HG02840 (cell line): ENCODE data around the gene POTEM.
"Not testable (repeated sequence)": the region's sequence is repeated elsewhere in the genome, so short reads cannot be mapped to it uniquely, and the experiment has no call there.

Experiments
- ATAC-seq: cut with Tn5 transposase; IDR thresholded peaks from one replicate; pipeline ENCODE4 v1.9.1; 2021; ENCODE audit warnings: mild to moderate bottlenecking, moderate library complexity, moderate number of reproducible peaks; ENCODE audit not compliant: unreplicated experiment, low FRiP score

POTEM gene

GRCh38 chr14:18967134-18967533 lies at the start of gene POTEM:
TSS of gene POTEM (plus strand) at chr14:18967434. CDS start at chr14:18967486, 52 bp downstream.
- not testable (repeated sequence) for ATAC-seq

- ATAC-seq, result not testable (repeated sequence)
Observed at GRCh38 chr14:18918345-18918744, 48.9 kb upstream of the POTEM start.

- ATAC-seq, result not testable (repeated sequence)
Observed at GRCh38 chr14:18920052-18920451, 47.2 kb upstream of the POTEM start.

- ATAC-seq, result not testable (repeated sequence)
Observed at GRCh38 chr14:18921055-18921701, 46.1 kb upstream of the POTEM start.

- ATAC-seq, result not testable (repeated sequence)
Observed at GRCh38 chr14:18936848-18937247, 30.4 kb upstream of the POTEM start.

GRCh38 chr14:18938733-18939132 lies 28.5 kb upstream of the POTEM start:
- not testable (repeated sequence) for ATAC-seq

- not testable (repeated sequence) for ATAC-seq
Observed at GRCh38 chr14:18949939-18950338, 17.3 kb upstream of the POTEM start.

GRCh38 chr14:18953085-18953484 lies 14.1 kb upstream of the POTEM start:
- ATAC-seq, result not testable (repeated sequence)

GRCh38 chr14:18955816-18956215 lies 11.4 kb upstream of the POTEM start:
- ATAC-seq, result not testable (repeated sequence)

GRCh38 chr14:18961576-18961975 lies 5.7 kb upstream of the POTEM start:
- ATAC-seq, result not testable (repeated sequence)

GRCh38 chr14:18962143-18962542 lies 5.1 kb upstream of the POTEM start:
- not testable (repeated sequence) for ATAC-seq

- ATAC-seq, result not testable (repeated sequence)
Observed at GRCh38 chr14:18963276-18963675, 4.0 kb upstream of the POTEM start.

GRCh38 chr14:18964878-18965277 lies 2.4 kb upstream of the POTEM start:
- not testable (repeated sequence) for ATAC-seq

- not testable (repeated sequence) for ATAC-seq
Observed at GRCh38 chr14:19002566-19002965, 35.3 kb downstream of the POTEM start.

- ATAC-seq, result not testable (repeated sequence)
Observed at GRCh38 chr14:19006490-19006889, 39.3 kb downstream of the POTEM start.

- ATAC-seq, result not testable (repeated sequence)
Observed at GRCh38 chr14:19007678-19008077, 40.4 kb downstream of the POTEM start.

GRCh38 chr14:19011029-19011428 lies 43.8 kb downstream of the POTEM start:
- not testable (repeated sequence) for ATAC-seq

- ATAC-seq, result not testable (repeated sequence)
Observed at GRCh38 chr14:19011703-19012102, 44.5 kb downstream of the POTEM start.

GRCh38 chr14:19015185-19015584 lies 48.0 kb downstream of the POTEM start:
- ATAC-seq, result not testable (repeated sequence)

- not testable (repeated sequence) for ATAC-seq
Observed at GRCh38 chr14:19025080-19025589, 57.9 kb downstream of the POTEM start.

- not testable (repeated sequence) for ATAC-seq
Observed at GRCh38 chr14:19026649-19027351, 59.6 kb downstream of the POTEM start.
